HEK293 (cell line): ENCODE data around the gene TTR.

Experiments used
- CTCF ChIA-PET: fragments of 350-600 bp; formaldehyde crosslinking; extraction: SDS; loops from one replicate; lab custom pipeline; 2021; ENCODE audit warnings: antibody characterized with exemption; lab: Yijun Ruan, JAX
- POLR2A ChIA-PET: fragments of 300-600 bp; formaldehyde crosslinking; extraction: SDS; loops from one replicate; lab custom pipeline; 2020; ENCODE audit warnings: antibody characterized with exemption, inconsistent platforms; lab: Yijun Ruan, JAX
- H3K27ac ChIP-seq: fragments of 200-500 bp; sonication (Bioruptor generic); 2 replicates; pipeline ENCODE4 v1.5.1; 2014; ENCODE audit warnings: low read depth, low read length, control low read depth, inconsistent platforms; ENCODE audit errors: extremely low read depth
- H3K36me3 ChIP-seq, 2 experiments: fragments of 200-500 bp in 1 of 2; sonication (Bioruptor generic) in 1 of 2; 1 replicate in 1 of 2; 2 replicates in 1 of 2; pipeline ENCODE4 v1.5.1; 2014 to 2017; ENCODE audit warnings: inconsistent platforms in 2 of 2, low read length in 2 of 2; ENCODE audit not compliant: control insufficient read depth in 2 of 2, insufficient read depth in 1 of 2
- H3K4me1 ChIP-seq: fragments of 200-500 bp; sonication (Bioruptor generic); 2 replicates; pipeline ENCODE4 v1.5.1; 2014; ENCODE audit warnings: mild to moderate bottlenecking, low read length, inconsistent platforms; ENCODE audit not compliant: control insufficient read depth, insufficient read depth
- H3K4me3 ChIP-seq: 2 replicates; pipeline ENCODE4 v1.5.1; 2011; ENCODE audit warnings: low read depth, mild to moderate bottlenecking, control low read depth, low read length, moderate library complexity
- H3K9me3 ChIP-seq: fragments of 200-500 bp; sonication (Bioruptor generic); 2 replicates; pipeline ENCODE4 v1.5.1; 2014; ENCODE audit warnings: low read depth, low read length, inconsistent platforms; ENCODE audit not compliant: control insufficient read depth, insufficient read depth
- KLF8 ChIP-seq: fragments of 450-650 bp; formaldehyde crosslinking; IDR thresholded peaks from 2 replicates; pipeline ENCODE4 v1.5.1; 2016; ENCODE audit warnings: missing biosample characterization, missing genetic modification characterization
- MZF1 ChIP-seq: fragments of 450-650 bp; formaldehyde crosslinking; IDR thresholded peaks from 2 replicates; pipeline ENCODE4 v1.5.1; 2017; ENCODE audit warnings: missing biosample characterization, missing genetic modification characterization, borderline replicate concordance
- SP2 ChIP-seq: fragments of 450-650 bp; formaldehyde crosslinking; IDR thresholded peaks from 2 replicates; pipeline ENCODE4 v1.5.1; 2016; ENCODE audit warnings: missing biosample characterization, missing genetic modification characterization
- SP7 ChIP-seq: fragments of 450-650 bp; formaldehyde crosslinking; IDR thresholded peaks from 2 replicates; pipeline ENCODE4 v1.5.1; 2016; ENCODE audit warnings: missing biosample characterization, missing genetic modification characterization
- ZBTB10 ChIP-seq: fragments of 450-650 bp; formaldehyde crosslinking; IDR thresholded peaks from 2 replicates; pipeline ENCODE4 v1.5.1; 2016; ENCODE audit warnings: missing biosample characterization, missing genetic modification characterization
- ZFP37 ChIP-seq: fragments of 450-650 bp; formaldehyde crosslinking; IDR thresholded peaks from 2 replicates; pipeline ENCODE4 v1.5.1; 2016; ENCODE audit warnings: missing biosample characterization, missing genetic modification characterization
- ZNF114 ChIP-seq: fragments of 450-650 bp; formaldehyde crosslinking; IDR thresholded peaks from 2 replicates; pipeline ENCODE4 v1.5.0; 2017; ENCODE audit warnings: missing biosample characterization, missing genetic modification characterization
- ZNF184 ChIP-seq: fragments of 450-650 bp; IDR thresholded peaks from 2 replicates; pipeline ENCODE4 v1.5.1; 2018; ENCODE audit warnings: missing biosample characterization, mild to moderate bottlenecking, missing genetic modification characterization
- ZNF266 ChIP-seq: fragments of 450-650 bp; formaldehyde crosslinking; IDR thresholded peaks from 2 replicates; pipeline ENCODE4 v1.5.1; 2016; ENCODE audit warnings: missing biosample characterization, missing genetic modification characterization, low read depth
- ZNF394 ChIP-seq: fragments of 450-650 bp; formaldehyde crosslinking; IDR thresholded peaks from 2 replicates; pipeline ENCODE4 v1.5.1; 2016; ENCODE audit warnings: missing biosample characterization, missing genetic modification characterization, mild to moderate bottlenecking, moderate library complexity, borderline replicate concordance
- ZNF560 ChIP-seq: fragments of 450-650 bp; formaldehyde crosslinking; IDR thresholded peaks from 2 replicates; pipeline ENCODE4 v1.5.1; 2017; ENCODE audit warnings: missing biosample characterization, missing genetic modification characterization, borderline replicate concordance
- ZSCAN4 ChIP-seq: fragments of 450-650 bp; formaldehyde crosslinking; IDR thresholded peaks from 2 replicates; pipeline ENCODE4 v1.5.1; 2017; ENCODE audit warnings: missing biosample characterization, missing genetic modification characterization
- TF ChIP-seq, protein P1 (sequence below): fragments of 450-650 bp; formaldehyde crosslinking; IDR thresholded peaks from 2 replicates; pipeline ENCODE4; 2016; ENCODE audit warnings: missing biosample characterization, missing genetic modification characterization
- TF ChIP-seq, protein P2 (sequence below): fragments of 450-650 bp; formaldehyde crosslinking; IDR thresholded peaks from 2 replicates; pipeline ENCODE4 v1.5.1; 2016; ENCODE audit warnings: missing biosample characterization, missing genetic modification characterization, borderline replicate concordance

The TTR gene

DNA sequence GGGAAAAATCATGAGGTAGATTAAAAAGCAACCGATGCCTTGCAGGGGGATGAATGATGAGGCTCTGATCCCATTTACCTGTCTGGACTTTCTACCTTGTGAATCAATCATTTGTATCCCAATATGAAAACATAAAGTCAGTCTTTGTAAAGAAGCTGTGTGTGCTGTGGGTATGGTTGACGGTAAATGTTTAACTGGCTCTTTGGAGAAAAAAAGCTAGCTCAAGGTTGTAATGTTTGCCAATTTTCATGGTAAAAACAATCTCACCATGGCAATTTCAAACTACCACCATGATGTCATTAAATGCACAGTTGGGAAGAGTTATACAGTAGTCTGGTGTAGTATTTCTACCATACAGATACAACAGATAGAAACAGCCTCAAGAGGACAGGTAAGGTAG is 14.6 kb downstream of the TTR start:
- CTCF ChIA-PET = no interaction called here
- no peaks in the 10 kb centered on the region for H3K9me3 ChIP-seq
- H3K4me3 ChIP-seq = no peak overlapping the region
- no peaks in the 10 kb centered on the region for H3K36me3 ChIP-seq
- no peaks in the 10 kb centered on the region for H3K4me1 ChIP-seq
- no peak overlapping the region for H3K27ac ChIP-seq
- TF ChIP-seq KLF8 (tag by site-specific recombination) = no peak
- no peak for TF ChIP-seq ZNF114
- TF ChIP-seq ZSCAN4 = no peak
- TF ChIP-seq ZFP37 (tag by site-specific recombination) = no peak
- TF ChIP-seq, protein P1, sequence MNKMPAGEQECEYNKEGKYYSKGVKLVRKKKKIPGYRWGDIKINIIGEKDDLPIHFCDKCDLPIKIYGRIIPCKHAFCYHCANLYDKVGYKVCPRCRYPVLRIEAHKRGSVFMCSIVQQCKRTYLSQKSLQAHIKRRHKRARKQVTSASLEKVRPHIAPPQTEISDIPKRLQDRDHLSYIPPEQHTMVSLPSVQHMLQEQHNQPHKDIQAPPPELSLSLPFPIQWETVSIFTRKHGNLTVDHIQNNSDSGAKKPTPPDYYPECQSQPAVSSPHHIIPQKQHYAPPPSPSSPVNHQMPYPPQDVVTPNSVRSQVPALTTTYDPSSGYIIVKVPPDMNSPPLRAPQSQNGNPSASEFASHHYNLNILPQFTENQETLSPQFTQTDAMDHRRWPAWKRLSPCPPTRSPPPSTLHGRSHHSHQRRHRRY (tag by site-specific recombination) = no peak
- no peak for TF ChIP-seq SP7 (tag by site-specific recombination)
- no peak for TF ChIP-seq ZNF184 (tag by site-specific recombination)
- TF ChIP-seq ZBTB10 (tag by site-specific recombination) = no peak
- no peak for TF ChIP-seq MZF1
- TF ChIP-seq ZNF266 (tag by site-specific recombination) = no peak
- no peak for TF ChIP-seq ZNF394 (tag by site-specific recombination)
- TF ChIP-seq SP2 (tag by site-specific recombination) = no peak
- TF ChIP-seq, all 188 proteins: peak for 0
- POLR2A ChIA-PET = no interaction called here

GRCh38 chr18:31607384-31607783 is 15.7 kb downstream of the TTR start:
- H3K4me1 ChIP-seq = no peaks in the 10 kb centered on the region
- CTCF ChIA-PET = interaction anchor here (0.7 kb wide), 1 partner anchor 74 kb away, joined by 3 read pairs; no protein-coding TSS in a partner anchor
- H3K9me3 ChIP-seq = no peaks in the 10 kb centered on the region
- H3K36me3 ChIP-seq = no peaks in the 10 kb centered on the region
- no peak overlapping the region for H3K4me3 ChIP-seq
- POLR2A ChIA-PET = no interaction called here
- TF ChIP-seq, protein P2, sequence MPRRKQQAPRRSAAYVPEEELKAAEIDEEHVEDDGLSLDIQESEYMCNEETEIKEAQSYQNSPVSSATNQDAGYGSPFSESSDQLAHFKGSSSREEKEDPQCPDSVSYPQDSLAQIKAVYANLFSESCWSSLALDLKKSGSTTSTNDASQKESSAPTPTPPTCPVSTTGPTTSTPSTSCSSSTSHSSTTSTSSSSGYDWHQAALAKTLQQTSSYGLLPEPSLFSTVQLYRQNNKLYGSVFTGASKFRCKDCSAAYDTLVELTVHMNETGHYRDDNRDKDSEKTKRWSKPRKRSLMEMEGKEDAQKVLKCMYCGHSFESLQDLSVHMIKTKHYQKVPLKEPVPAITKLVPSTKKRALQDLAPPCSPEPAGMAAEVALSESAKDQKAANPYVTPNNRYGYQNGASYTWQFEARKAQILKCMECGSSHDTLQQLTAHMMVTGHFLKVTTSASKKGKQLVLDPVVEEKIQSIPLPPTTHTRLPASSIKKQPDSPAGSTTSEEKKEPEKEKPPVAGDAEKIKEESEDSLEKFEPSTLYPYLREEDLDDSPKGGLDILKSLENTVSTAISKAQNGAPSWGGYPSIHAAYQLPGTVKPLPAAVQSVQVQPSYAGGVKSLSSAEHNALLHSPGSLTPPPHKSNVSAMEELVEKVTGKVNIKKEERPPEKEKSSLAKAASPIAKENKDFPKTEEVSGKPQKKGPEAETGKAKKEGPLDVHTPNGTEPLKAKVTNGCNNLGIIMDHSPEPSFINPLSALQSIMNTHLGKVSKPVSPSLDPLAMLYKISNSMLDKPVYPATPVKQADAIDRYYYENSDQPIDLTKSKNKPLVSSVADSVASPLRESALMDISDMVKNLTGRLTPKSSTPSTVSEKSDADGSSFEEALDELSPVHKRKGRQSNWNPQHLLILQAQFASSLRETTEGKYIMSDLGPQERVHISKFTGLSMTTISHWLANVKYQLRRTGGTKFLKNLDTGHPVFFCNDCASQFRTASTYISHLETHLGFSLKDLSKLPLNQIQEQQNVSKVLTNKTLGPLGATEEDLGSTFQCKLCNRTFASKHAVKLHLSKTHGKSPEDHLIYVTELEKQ (tag by site-specific recombination) = no peak
- no peak for TF ChIP-seq ZNF560 (tag by site-specific recombination)
- TF ChIP-seq, all 188 proteins: peak for 0
- no peak overlapping the region for H3K27ac ChIP-seq
